H9 (cell line): Measurements from ENCODE around the gene TRPV4. TPM values are rescaled to one million over a fixed set of nuclear protein-coding genes. Genes with fewer than 3 reads are reported as not detected.

ENCODE experiments used
- DNase-seq: peaks from one replicate; pipeline ENCODE4 v3.0.0-alpha.2; 2017
- H2AFZ ChIP-seq: one replicate; pipeline ENCODE4 v1.6.1; 2013; ENCODE audit warnings: mild to moderate bottlenecking, low read length, control low read depth, moderate library complexity
- H2AK5ac ChIP-seq: 2 replicates; pipeline ENCODE4 v1.6.1; 2013; ENCODE audit warnings: low read length, control low read depth, mixed read lengths; ENCODE audit not compliant: insufficient read length
- H2BK120ac ChIP-seq: one replicate; pipeline ENCODE4 v1.6.1; 2013; ENCODE audit warnings: low read depth, mild to moderate bottlenecking, low read length, control low read depth, inconsistent platforms; ENCODE audit not compliant: poor library complexity, severe bottlenecking
- H2BK12ac ChIP-seq: 2 replicates; pipeline ENCODE4 v1.6.1; 2013; ENCODE audit warnings: low read length, control low read depth, mixed read lengths, low read depth; ENCODE audit not compliant: insufficient read length
- H2BK15ac ChIP-seq: 2 replicates; pipeline ENCODE4 v1.6.1; 2013; ENCODE audit warnings: low read depth, low read length, control low read depth
- H2BK20ac ChIP-seq: one replicate; pipeline ENCODE4 v1.6.1; 2013; ENCODE audit warnings: low read depth, mild to moderate bottlenecking, low read length, control low read depth, inconsistent platforms; ENCODE audit not compliant: poor library complexity, severe bottlenecking
- H2BK5ac ChIP-seq: 2 replicates; pipeline ENCODE4 v1.6.1; 2013; ENCODE audit warnings: low read length, control low read depth, mixed read lengths; ENCODE audit not compliant: insufficient read length
- H3K14ac ChIP-seq: 2 replicates; pipeline ENCODE4 v1.6.1; 2013; ENCODE audit warnings: low read length, control low read depth; ENCODE audit not compliant: insufficient read depth
- H3K18ac ChIP-seq: 2 replicates; pipeline ENCODE4 v1.6.1; 2013; ENCODE audit warnings: low read depth, mild to moderate bottlenecking, mixed read lengths, low read length, control low read depth; ENCODE audit not compliant: insufficient read length
- H3K23ac ChIP-seq: 2 replicates; pipeline ENCODE4 v1.6.1; 2013; ENCODE audit warnings: low read length, control low read depth, mixed read lengths, low read depth; ENCODE audit not compliant: insufficient read length
- H3K23me2 ChIP-seq: 2 replicates; pipeline ENCODE4 v1.6.1; 2013; ENCODE audit warnings: low read depth, mild to moderate bottlenecking, mixed read lengths, low read length, control low read depth; ENCODE audit not compliant: insufficient read length, poor library complexity, severe bottlenecking
- H3K27ac ChIP-seq: 2 replicates; pipeline ENCODE4 v1.5.1; 2013; ENCODE audit warnings: low read length, control low read depth, mixed read lengths, low read depth; ENCODE audit not compliant: insufficient read length
- H3K27me3 ChIP-seq: 2 replicates; pipeline ENCODE4 v1.6.1; 2013; ENCODE audit warnings: low read length, control low read depth, inconsistent platforms; ENCODE audit not compliant: insufficient read depth
- H3K4ac ChIP-seq: 2 replicates; pipeline ENCODE4 v1.6.1; 2013; ENCODE audit warnings: low read depth, mild to moderate bottlenecking, control low read depth, inconsistent platforms, low read length, moderate library complexity
- H3K4me1 ChIP-seq: 2 replicates; pipeline ENCODE4 v1.6.1; 2013; ENCODE audit warnings: low read length, control low read depth, inconsistent platforms; ENCODE audit not compliant: insufficient read depth
- H3K4me2 ChIP-seq: 2 replicates; pipeline ENCODE4 v1.6.1; 2013; ENCODE audit warnings: low read length, control low read depth, mixed read lengths; ENCODE audit not compliant: insufficient read length, insufficient read depth
- H3K56ac ChIP-seq: 2 replicates; pipeline ENCODE4 v1.6.1; 2013; ENCODE audit warnings: low read depth, mild to moderate bottlenecking, mixed read lengths, low read length, control low read depth; ENCODE audit not compliant: insufficient read length
- H3K79me1 ChIP-seq: 2 replicates; pipeline ENCODE4 v1.6.1; 2013; ENCODE audit warnings: low read depth, mild to moderate bottlenecking, moderate library complexity, low read length, control low read depth, inconsistent platforms; ENCODE audit not compliant: insufficient read depth, poor library complexity, severe bottlenecking
- H3K79me2 ChIP-seq: 2 replicates; pipeline ENCODE4 v1.6.1; 2013; ENCODE audit warnings: low read length, control low read depth, inconsistent platforms; ENCODE audit not compliant: insufficient read depth
- H3K9ac ChIP-seq: 2 replicates; pipeline ENCODE4 v1.6.1; 2013; ENCODE audit warnings: low read length, control low read depth, mixed read lengths; ENCODE audit not compliant: insufficient read length; ENCODE audit errors: extremely low read depth
- H3K9me3 ChIP-seq: one replicate; pipeline ENCODE4 v1.6.1; 2013; ENCODE audit warnings: low read depth, low read length, inconsistent platforms; ENCODE audit not compliant: control insufficient read depth
- H3T11ph ChIP-seq: one replicate; pipeline ENCODE4 v1.6.1; 2013; ENCODE audit warnings: mild to moderate bottlenecking, low read length, control low read depth, inconsistent platforms
- H4K20me1 ChIP-seq: one replicate; pipeline ENCODE4 v1.6.1; 2013; ENCODE audit not compliant: control insufficient read depth, insufficient read length, insufficient read depth
- H4K5ac ChIP-seq: 2 replicates; pipeline ENCODE4 v1.6.1; 2013; ENCODE audit warnings: low read depth, mild to moderate bottlenecking, mixed read lengths, low read length, control low read depth; ENCODE audit not compliant: insufficient read length
- H4K8ac ChIP-seq: replicated peaks from 2 replicates; pipeline ENCODE4 v1.6.1; 2013; ENCODE audit warnings: low read length, control low read depth, mixed read lengths, low read depth; ENCODE audit not compliant: insufficient read length
- H4K91ac ChIP-seq: 2 replicates; pipeline ENCODE4 v1.6.1; 2013; ENCODE audit warnings: low read depth, mild to moderate bottlenecking, moderate library complexity, mixed read lengths, low read length, control low read depth; ENCODE audit not compliant: insufficient read length
- H3K27ac Mint-ChIP-seq, 3 experiments: 2 replicates in 2 of 3; 3 replicates in 1 of 3; pipeline ENCODE4 v1.8.0; 2020 to 2021; ENCODE audit warnings: mixed read lengths in 3 of 3, mild to moderate bottlenecking in 1 of 3, moderate library complexity in 1 of 3
- H3K27me3 Mint-ChIP-seq: 2 replicates; pipeline ENCODE4 v1.8.0; 2021; ENCODE audit warnings: low read depth, mild to moderate bottlenecking, moderate library complexity, mixed read lengths
- H3K36me3 Mint-ChIP-seq, 3 experiments: 2 replicates in 2 of 3; 3 replicates in 1 of 3; pipeline ENCODE4 v1.8.0; 2020 to 2021; ENCODE audit warnings: low read depth in 3 of 3, mixed read lengths in 3 of 3; ENCODE audit not compliant: insufficient read depth in 1 of 3
- H3K4me1 Mint-ChIP-seq, 2 experiments: 2 replicates each; pipeline ENCODE4 v1.8.0; 2020; ENCODE audit warnings: mixed read lengths in 2 of 2
- H3K4me3 Mint-ChIP-seq, 2 experiments: 2 replicates in 1 of 2; 3 replicates in 1 of 2; pipeline ENCODE4 v1.8.0; 2020 to 2021; ENCODE audit warnings: mild to moderate bottlenecking in 2 of 2, mixed read lengths in 2 of 2, moderate library complexity in 1 of 2
- H3K9me3 Mint-ChIP-seq, 2 experiments: 2 replicates in 1 of 2; 3 replicates in 1 of 2; pipeline ENCODE4 v1.8.0; 2020; ENCODE audit warnings: mild to moderate bottlenecking in 2 of 2, mixed read lengths in 2 of 2, moderate library complexity in 1 of 2
- whole genome bisulfite sequencing: extraction: QIAGEN DNeasy Blood & Tissue Kit; methylation state at CpG from one replicate; pipeline ENCODE4 v1.1.7; 2013; ENCODE audit warnings: missing lambda C conversion rate, low lambda C conversion rate, mixed read lengths; ENCODE audit not compliant: insufficient read length; ENCODE audit errors: extremely low coverage; 5-methylcytosine and 5-hydroxymethylcytosine counted together
- total RNA-seq: library from RNA; stranded (reverse); gene quantifications from 2 replicates; pipeline ENCODE4 v1.2.1, GENCODE V29; 2021
- TF ChIP-seq, protein P1 (sequence below): fragments of 200-600 bp; sonication (generic); conservative IDR thresholded peaks from 3 replicates; pipeline ENCODE4 v1.8.0; 2021; ENCODE audit warnings: antibody characterized with exemption, mild to moderate bottlenecking

TRPV4 gene
- total RNA-seq, 1 experiment from 2014 or later: 4.9 TPM

- Histone ChIP-seq H3K79me2 (no peaks in the 10 kb centered on the region), H3T11ph (no peak overlapping the region), H3K56ac (no peak overlapping the region), H4K91ac (no peak overlapping the region), H2BK15ac (no peak overlapping the region), H3K23ac (no peak overlapping the region), H4K8ac (no peak overlapping the region), H2AFZ (no peak overlapping the region), H2BK20ac (no peak overlapping the region), H2BK12ac (no peak overlapping the region), H3K23me2 (no peaks in the 10 kb centered on the region), H2BK5ac (no peak overlapping the region), H4K20me1 (no peaks in the 10 kb centered on the region), H3K4ac (no peak overlapping the region), H3K14ac (no peak overlapping the region), H3K18ac (no peak overlapping the region), H3K9me3 (no peaks in the 10 kb centered on the region), H3K79me1 (no peaks in the 10 kb centered on the region), H3K9ac (no peak overlapping the region), H4K5ac (no peak overlapping the region), H2BK120ac (no peak overlapping the region), H3K27me3 (no peaks in the 10 kb centered on the region), H3K27ac (no peak overlapping the region), H2AK5ac (no peak overlapping the region), H3K4me1 (no peaks in the 10 kb centered on the region), H3K4me2 (no peak overlapping the region)
- Mint-ChIP-seq H3K27me3 (no peaks in the 10 kb centered on the region), H3K36me3 (peaks cover 0 to 2% (median 0%) of the 10 kb centered on the region in 3 experiments; a peak in 1 of 7 replicates), H3K4me3 (no peak overlapping the region), H3K4me1 (peaks cover 0 to 2% of the 10 kb centered on the region in 2 experiments; a peak in 2 of 4 replicates), H3K9me3 (no peaks in the 10 kb centered on the region), H3K27ac (no peak overlapping the region)
- peak; percentile 77 for DNase-seq
- TF ChIP-seq, protein P1, sequence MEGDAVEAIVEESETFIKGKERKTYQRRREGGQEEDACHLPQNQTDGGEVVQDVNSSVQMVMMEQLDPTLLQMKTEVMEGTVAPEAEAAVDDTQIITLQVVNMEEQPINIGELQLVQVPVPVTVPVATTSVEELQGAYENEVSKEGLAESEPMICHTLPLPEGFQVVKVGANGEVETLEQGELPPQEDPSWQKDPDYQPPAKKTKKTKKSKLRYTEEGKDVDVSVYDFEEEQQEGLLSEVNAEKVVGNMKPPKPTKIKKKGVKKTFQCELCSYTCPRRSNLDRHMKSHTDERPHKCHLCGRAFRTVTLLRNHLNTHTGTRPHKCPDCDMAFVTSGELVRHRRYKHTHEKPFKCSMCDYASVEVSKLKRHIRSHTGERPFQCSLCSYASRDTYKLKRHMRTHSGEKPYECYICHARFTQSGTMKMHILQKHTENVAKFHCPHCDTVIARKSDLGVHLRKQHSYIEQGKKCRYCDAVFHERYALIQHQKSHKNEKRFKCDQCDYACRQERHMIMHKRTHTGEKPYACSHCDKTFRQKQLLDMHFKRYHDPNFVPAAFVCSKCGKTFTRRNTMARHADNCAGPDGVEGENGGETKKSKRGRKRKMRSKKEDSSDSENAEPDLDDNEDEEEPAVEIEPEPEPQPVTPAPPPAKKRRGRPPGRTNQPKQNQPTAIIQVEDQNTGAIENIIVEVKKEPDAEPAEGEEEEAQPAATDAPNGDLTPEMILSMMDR: peak; percentile 98
- WGBS: no CpG with 5 or more reads among the region's 12 CpGs
Measured at GRCh38 chr12:109804820-109805761, 28.1 kb downstream of the TRPV4 start.
